GM19397 (cell line): Measurements from ENCODE around the gene SLC22A3.

Experiments
- ATAC-seq: cut with Tn5 transposase; IDR thresholded peaks from one replicate; pipeline ENCODE4 v1.9.1; 2021; ENCODE audit warnings: mild to moderate bottlenecking, moderate library complexity; ENCODE audit not compliant: unreplicated experiment

The SLC22A3 gene

GRCh38 chr6:160333841-160334240 is 14.3 kb upstream of the SLC22A3 start:
- no peak for ATAC-seq

GRCh38 chr6:160336200-160336599 is 12.0 kb upstream of the SLC22A3 start:
- ATAC-seq, result no peak

- ATAC-seq, result no peak
Observed at GRCh38 chr6:160337301-160337700, 10.9 kb upstream of the SLC22A3 start.

- no peak for ATAC-seq
Observed at GRCh38 chr6:160337991-160338390, 10.2 kb upstream of the SLC22A3 start.

GRCh38 chr6:160343144-160343543 is 5.0 kb upstream of the SLC22A3 start:
- ATAC-seq, result no peak

GRCh38 chr6:160344271-160344670 is 3.9 kb upstream of the SLC22A3 start:
- no peak for ATAC-seq

GRCh38 chr6:160347259-160348222 is 637 bp upstream of the SLC22A3 start:
- no peak for ATAC-seq

- ATAC-seq, result no peak
Observed at GRCh38 chr6:160349020-160349441, 853 bp downstream of the SLC22A3 start.

GRCh38 chr6:160349814-160350350 is 1.7 kb downstream of the SLC22A3 start:
- ATAC-seq, result no peak

- ATAC-seq, result no peak
Observed at GRCh38 chr6:160353950-160354496, 5.8 kb downstream of the SLC22A3 start.

GRCh38 chr6:160355001-160355400 is 6.8 kb downstream of the SLC22A3 start:
- no peak for ATAC-seq

- ATAC-seq, result no peak
Observed at GRCh38 chr6:160356074-160356744, 8.0 kb downstream of the SLC22A3 start.

- ATAC-seq, result no peak
Observed at GRCh38 chr6:160357088-160357487, 8.9 kb downstream of the SLC22A3 start.

GRCh38 chr6:160358225-160359119 is 10.3 kb downstream of the SLC22A3 start:
- no peak for ATAC-seq

- ATAC-seq, result no peak
Observed at GRCh38 chr6:160360955-160361354, 12.8 kb downstream of the SLC22A3 start.

- ATAC-seq, result no peak
Observed at GRCh38 chr6:160362556-160362955, 14.4 kb downstream of the SLC22A3 start.

GRCh38 chr6:160363016-160363996 is 15.1 kb downstream of the SLC22A3 start:
- no peak for ATAC-seq

GRCh38 chr6:160365117-160365516 is 16.9 kb downstream of the SLC22A3 start:
- ATAC-seq, result no peak
